Rectal smooth muscle tissue (tissue), 1 donor: ENCODE data around the gene PLEK.

Experiments
- H3K27ac ChIP-seq: one replicate; pipeline ENCODE4 v1.7.0; 2013; ENCODE audit warnings: low read depth, low read length, inconsistent platforms
- H3K27me3 ChIP-seq: one replicate; pipeline ENCODE4 v1.7.0; 2013; ENCODE audit warnings: low read length; ENCODE audit not compliant: control insufficient read depth, insufficient read depth
- H3K36me3 ChIP-seq: one replicate; pipeline ENCODE4 v1.7.0; 2013; ENCODE audit warnings: low read length; ENCODE audit not compliant: control insufficient read depth, insufficient read depth
- H3K4me1 ChIP-seq: one replicate; pipeline ENCODE4 v1.7.0; 2013; ENCODE audit warnings: low read length; ENCODE audit not compliant: control insufficient read depth, insufficient read depth
- H3K4me3 ChIP-seq: one replicate; pipeline ENCODE4 v1.7.0; 2013; ENCODE audit warnings: low read length
- H3K9ac ChIP-seq: one replicate; pipeline ENCODE4 v1.7.0; 2013; ENCODE audit warnings: low read length

Gene PLEK

DNA sequence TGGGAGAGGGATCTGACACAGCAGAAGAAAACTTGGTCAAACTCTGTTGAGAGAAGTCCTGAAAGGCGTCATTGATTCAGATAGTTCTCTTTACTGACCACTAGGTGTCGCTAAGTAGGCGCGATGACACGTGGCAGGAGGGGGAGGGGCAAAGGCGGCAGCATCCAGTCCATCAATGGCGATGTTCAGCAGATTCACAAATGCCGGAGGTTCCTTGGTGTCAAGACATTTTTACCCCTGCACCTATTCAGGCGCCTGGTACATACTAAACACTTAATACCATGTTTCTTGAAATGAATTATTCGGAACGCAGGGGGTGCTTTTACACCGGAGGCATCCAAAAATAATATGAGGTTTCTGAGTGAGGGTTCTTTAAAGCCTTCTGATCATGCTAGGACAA is 3.0 kb upstream of the PLEK start:
- Histone ChIP-seq H3K27ac (no peak overlapping the region), H3K9ac (no peak overlapping the region), H3K4me3 (no peak overlapping the region), H3K4me1 (no peaks in the 10 kb centered on the region), H3K27me3 (no peaks in the 10 kb centered on the region), H3K36me3 (no peaks in the 10 kb centered on the region)

DNA sequence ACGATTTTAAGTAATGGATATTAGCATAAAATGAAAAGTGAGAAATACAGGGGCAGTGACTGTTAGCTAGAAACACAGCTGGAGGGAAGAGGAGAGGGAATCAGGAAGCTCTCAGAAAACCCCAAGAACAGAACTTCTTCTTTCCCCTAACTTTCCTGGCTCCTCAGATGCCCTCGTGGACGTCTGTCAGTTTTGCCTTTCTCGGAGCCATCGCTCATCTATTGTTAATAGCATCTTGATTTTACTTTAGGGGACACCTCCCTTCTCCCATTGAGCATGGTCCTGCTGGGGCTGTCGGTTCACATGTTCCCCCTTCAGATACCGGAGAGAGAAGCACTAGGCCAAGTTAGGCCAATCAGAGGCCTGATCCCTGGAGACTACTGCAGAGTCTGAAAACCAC is 2.3 kb upstream of the PLEK start:
- H3K27ac ChIP-seq = no peak overlapping the region
- no peaks in the 10 kb centered on the region for H3K27me3 ChIP-seq
- no peaks in the 10 kb centered on the region for H3K36me3 ChIP-seq
- no peak overlapping the region for H3K9ac ChIP-seq
- no peaks in the 10 kb centered on the region for H3K4me1 ChIP-seq
- H3K4me3 ChIP-seq = no peak overlapping the region

- H3K36me3 ChIP-seq = no peaks in the 10 kb centered on the region
These were observed 1.4 kb upstream of the PLEK start for GRCh38 chr2:68363721-68364120.

GRCh38 chr2:68366083-68366560 is 1.0 kb downstream of the PLEK start:
- no peaks in the 10 kb centered on the region for H3K27me3 ChIP-seq
- no peaks in the 10 kb centered on the region for H3K36me3 ChIP-seq
- peaks cover 12% of the 10 kb centered on the region for H3K4me1 ChIP-seq
- H3K9ac ChIP-seq = no peak overlapping the region
- H3K27ac ChIP-seq = no peak overlapping the region
- H3K4me3 ChIP-seq = peak overlapping the region; percentile 36

More at GRCh38 chr2:68363721-68364120, 1.4 kb upstream of the PLEK start:
- Histone ChIP-seq H3K27me3 (no peaks in the 10 kb centered on the region), H3K27ac (no peak overlapping the region), H3K9ac (no peak overlapping the region), H3K4me1 (peaks cover 9% of the 10 kb centered on the region), H3K4me3 (no peak overlapping the region)

DNA sequence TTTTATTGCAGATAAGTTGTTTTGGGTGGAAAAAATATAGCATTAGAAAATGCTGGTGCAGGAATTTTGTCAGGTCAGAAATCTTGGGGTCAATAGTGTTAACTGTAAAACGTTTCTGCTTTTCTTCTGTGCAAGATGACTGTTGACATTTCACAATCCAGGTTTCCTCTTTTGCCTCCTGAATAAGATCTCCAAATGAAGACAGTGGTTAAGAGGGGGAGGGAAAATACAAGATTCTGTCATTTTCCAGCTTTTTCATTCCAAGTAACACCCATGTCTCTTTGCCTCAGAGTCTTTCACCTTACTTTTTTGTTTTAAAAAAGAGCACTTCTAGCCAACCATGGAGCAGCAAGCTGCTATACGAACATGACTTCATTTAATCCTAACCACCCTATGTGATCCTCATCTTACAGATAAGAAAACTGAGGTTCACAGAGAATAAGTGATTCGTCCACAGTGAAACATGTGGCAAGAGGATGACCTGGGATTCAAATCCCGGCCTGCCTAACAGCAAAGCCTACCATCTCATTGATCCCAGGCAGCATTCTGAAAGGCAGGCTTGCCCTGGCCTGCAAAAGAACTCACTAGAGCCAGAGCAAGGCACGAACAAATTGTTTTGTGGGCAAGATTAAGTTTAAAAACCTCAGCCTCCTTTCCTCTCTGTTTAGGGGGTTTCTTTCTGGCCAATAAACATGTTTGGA is 3.0 kb downstream of the PLEK start:
- no peak overlapping the region for H3K4me3 ChIP-seq
- peak overlapping the region; percentile 40 for H3K27ac ChIP-seq
- H3K9ac ChIP-seq = no peak overlapping the region
- H3K4me1 ChIP-seq = peaks cover 12% of the 10 kb centered on the region
- no peaks in the 10 kb centered on the region for H3K36me3 ChIP-seq
- H3K27me3 ChIP-seq = no peaks in the 10 kb centered on the region

DNA sequence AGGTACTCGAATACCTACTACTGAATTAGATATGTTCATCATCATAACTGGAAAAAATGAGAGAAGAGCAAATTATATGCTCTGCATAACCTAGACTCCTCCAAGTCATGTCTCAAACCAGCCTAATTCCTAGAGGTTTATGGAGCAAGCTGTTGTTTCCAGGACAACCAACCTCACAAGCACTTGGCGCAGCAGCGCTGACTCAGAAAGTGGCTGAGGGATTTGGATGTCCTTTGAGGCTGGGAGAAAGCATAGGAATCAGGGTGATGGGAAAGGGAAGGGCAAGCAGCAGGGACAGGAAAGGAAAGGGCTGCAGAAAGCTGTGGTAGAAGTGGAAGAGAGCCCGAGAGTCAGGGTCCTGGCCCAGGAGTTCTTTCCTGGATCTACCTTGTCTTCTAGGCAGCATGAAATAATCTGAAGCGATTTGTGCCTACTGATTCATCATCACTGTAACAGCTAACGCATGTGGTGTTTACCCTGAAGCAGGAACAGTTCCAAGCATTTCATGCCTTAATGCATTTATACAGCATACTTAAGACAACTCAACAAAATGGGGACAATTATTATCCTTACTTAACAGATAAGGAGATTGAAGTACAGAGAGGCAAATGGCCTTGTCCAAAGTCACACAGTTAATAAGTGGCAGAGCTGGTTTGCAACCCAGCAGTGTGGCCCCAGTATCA is 3.7 kb downstream of the PLEK start:
- H3K27me3 ChIP-seq = no peaks in the 10 kb centered on the region
- no peak overlapping the region for H3K27ac ChIP-seq
- no peak overlapping the region for H3K9ac ChIP-seq
- H3K36me3 ChIP-seq = no peaks in the 10 kb centered on the region
- peak overlapping the region; percentile 4 for H3K4me3 ChIP-seq
- H3K4me1 ChIP-seq = peaks cover 12% of the 10 kb centered on the region

- no peaks in the 10 kb centered on the region for H3K27me3 ChIP-seq
- no peak overlapping the region for H3K27ac ChIP-seq
- no peaks in the 10 kb centered on the region for H3K36me3 ChIP-seq
- H3K4me3 ChIP-seq = no peak overlapping the region
- no peak overlapping the region for H3K9ac ChIP-seq
- H3K4me1 ChIP-seq = peaks cover 12% of the 10 kb centered on the region
These were observed 4.3 kb downstream of the PLEK start for GRCh38 chr2:68369337-68369734.

DNA sequence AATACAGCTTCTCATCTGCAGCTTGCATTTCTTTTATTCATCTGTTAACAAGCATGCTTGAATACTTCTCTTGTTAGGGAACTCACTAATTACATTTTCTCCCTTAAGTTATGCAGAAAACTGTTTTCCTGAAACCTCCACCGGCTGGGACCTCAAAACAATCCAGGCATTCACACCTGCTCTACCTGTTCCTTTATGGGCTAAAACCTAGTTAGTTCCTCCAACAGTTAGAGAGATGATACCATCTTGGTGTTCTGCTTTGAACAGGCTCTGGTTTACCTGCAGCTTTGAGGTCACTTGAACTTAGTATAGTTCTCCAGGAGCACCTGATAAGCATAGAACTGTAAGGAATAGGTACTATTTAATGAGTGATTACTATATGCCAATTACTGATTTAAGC is 6.1 kb downstream of the PLEK start:
- H3K9ac ChIP-seq = no peak overlapping the region
- H3K27me3 ChIP-seq = no peaks in the 10 kb centered on the region
- H3K36me3 ChIP-seq = no peaks in the 10 kb centered on the region
- peaks cover 12% of the 10 kb centered on the region for H3K4me1 ChIP-seq
- no peak overlapping the region for H3K4me3 ChIP-seq
- H3K27ac ChIP-seq = no peak overlapping the region

- Histone ChIP-seq H3K9ac (no peak overlapping the region), H3K36me3 (no peaks in the 10 kb centered on the region), H3K27me3 (no peaks in the 10 kb centered on the region), H3K4me3 (no peak overlapping the region), H3K27ac (no peak overlapping the region), H3K4me1 (peaks cover 12% of the 10 kb centered on the region)
These were observed 6.5 kb downstream of the PLEK start for GRCh38 chr2:68371581-68371980.

GRCh38 chr2:68372485-68372884 is 7.4 kb downstream of the PLEK start:
- no peaks in the 10 kb centered on the region for H3K27me3 ChIP-seq
- no peak overlapping the region for H3K9ac ChIP-seq
- H3K36me3 ChIP-seq = no peaks in the 10 kb centered on the region
- H3K4me3 ChIP-seq = no peak overlapping the region
- peaks cover 12% of the 10 kb centered on the region for H3K4me1 ChIP-seq
- no peak overlapping the region for H3K27ac ChIP-seq

DNA sequence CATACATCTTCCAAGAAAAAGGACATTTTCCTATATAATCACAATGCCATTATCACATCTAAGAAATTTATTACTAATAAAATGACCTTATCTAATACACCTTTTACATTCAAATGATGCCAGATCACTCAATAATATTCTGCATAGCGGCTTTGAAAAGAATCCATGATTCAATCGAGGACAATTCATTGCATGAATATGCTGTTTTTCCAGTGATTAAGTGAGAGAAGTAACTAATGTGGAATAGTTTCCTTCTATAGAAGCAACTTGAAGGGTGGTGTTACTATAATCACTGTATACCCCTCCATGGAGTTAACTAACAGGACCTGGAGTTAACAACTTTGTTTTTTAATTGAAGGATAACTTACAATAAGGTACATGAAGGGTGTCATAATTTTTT is 9.1 kb downstream of the PLEK start:
- Histone ChIP-seq H3K4me3 (no peak overlapping the region), H3K27me3 (no peaks in the 10 kb centered on the region), H3K36me3 (no peaks in the 10 kb centered on the region), H3K9ac (no peak overlapping the region), H3K4me1 (no peaks in the 10 kb centered on the region), H3K27ac (no peak overlapping the region)

DNA sequence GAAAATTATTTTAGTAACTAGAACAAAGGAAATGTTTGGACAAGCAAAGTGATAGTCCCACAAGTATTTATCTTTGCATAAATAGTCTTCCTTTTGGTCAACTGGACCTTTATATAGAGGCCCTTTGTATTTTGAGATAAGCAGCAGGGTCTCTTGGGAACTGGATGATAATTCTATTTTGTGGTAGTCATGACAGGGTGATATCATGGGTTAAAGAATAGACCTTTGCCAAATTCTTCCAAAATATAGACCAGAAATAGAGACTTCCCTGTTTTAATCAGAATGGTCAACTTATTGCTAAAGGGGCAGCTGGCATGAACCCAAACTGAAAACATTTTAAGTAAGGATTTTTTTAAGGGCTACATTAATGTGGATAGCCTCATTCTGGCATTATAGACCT is 10.5 kb downstream of the PLEK start:
- Histone ChIP-seq H3K27me3 (no peaks in the 10 kb centered on the region), H3K4me1 (no peaks in the 10 kb centered on the region)

More for the DNA sequence above, 10.5 kb downstream of the PLEK start:
- H3K36me3 ChIP-seq = no peaks in the 10 kb centered on the region
- H3K4me3 ChIP-seq = no peak overlapping the region
- no peak overlapping the region for H3K9ac ChIP-seq
- no peak overlapping the region for H3K27ac ChIP-seq
